Breast epithelium (tissue), 3 donors: ENCODE measurements around the gene CYP4F22.

Source experiments
- CTCF ChIP-seq, 3 donors: fragments of 450-650 bp; IDR thresholded peaks; one replicate each; pipeline ENCODE4 v1.5.1; 2016 to 2017; ENCODE audit warnings: antibody characterized with exemption in 3 of 3, mild to moderate bottlenecking in 3 of 3, moderate library complexity in 3 of 3
- POLR2AphosphoS5 ChIP-seq, 3 donors: sonication (generic); formaldehyde crosslinking; IDR thresholded peaks; one replicate each; pipeline ENCODE4 v1.6.1; 2017; ENCODE audit warnings: antibody characterized with exemption in 3 of 3

- no peak for TF ChIP-seq CTCF (IDR thresholded peaks at IDR 0.05)
- no peak for TF ChIP-seq POLR2AphosphoS5 (IDR thresholded peaks at IDR 0.05)
These were observed 43.1 kb downstream of the CYP4F22 start for GRCh38 chr19:15551293-15552004.
